Mesodermal cell (in vitro differentiated cells): ENCODE results near the gene RTN4RL1.

Experiments used
- H3K27ac ChIP-seq: 2 replicates; pipeline ENCODE4 v1.7.0; 2013; ENCODE audit warnings: mild to moderate bottlenecking, low read depth, low read length, moderate library complexity; ENCODE audit not compliant: severe bottlenecking
- H3K36me3 ChIP-seq: 2 replicates; pipeline ENCODE4 v1.7.1; 2013; ENCODE audit warnings: mild to moderate bottlenecking, low read length, moderate library complexity; ENCODE audit not compliant: control insufficient read depth, insufficient read depth
- H3K4me1 ChIP-seq: one replicate; pipeline ENCODE4 v1.7.1; 2013; ENCODE audit warnings: mild to moderate bottlenecking, low read length; ENCODE audit not compliant: insufficient read depth, control insufficient read depth, poor library complexity, severe bottlenecking
- H3K4me3 ChIP-seq: 2 replicates; pipeline ENCODE4 v1.7.0; 2013; ENCODE audit warnings: low read length, control low read depth, mild to moderate bottlenecking; ENCODE audit not compliant: insufficient read depth, poor library complexity, severe bottlenecking; ENCODE audit errors: extremely low read depth
- H3K9me3 ChIP-seq: 2 replicates; pipeline ENCODE4 v1.7.1; 2013; ENCODE audit warnings: mild to moderate bottlenecking, low read length, moderate library complexity; ENCODE audit not compliant: control insufficient read depth
- WGBS, 2 experiments: methylation state at CpG; one replicate each; pipeline ENCODE4 v1.1.5; 2013; ENCODE audit warnings: missing lambda C conversion rate in 2 of 2; ENCODE audit not compliant: insufficient coverage in 2 of 2; 5-methylcytosine and 5-hydroxymethylcytosine counted together

RTN4RL1 gene

GRCh38 chr17:2042933-2043332 is 17.8 kb upstream of the RTN4RL1 start:
- WGBS, 2 experiments: 94 to 96% methylated on average over 3 to 4 of the region's 5 CpGs
- Histone ChIP-seq H3K36me3 (peaks cover 34% of the 10 kb centered on the region), H3K9me3 (no peaks in the 10 kb centered on the region), H3K27ac (peak overlapping the region; percentile 82), H3K4me3 (peak overlapping the region; percentile 76), H3K4me1 (peaks cover 22% of the 10 kb centered on the region)

GRCh38 chr17:2042390-2042847 is 17.3 kb upstream of the RTN4RL1 start:
- peak overlapping the region; percentile 76 for H3K4me3 ChIP-seq
- peak overlapping the region; percentile 82 for H3K27ac ChIP-seq
- 35 to 38% methylated on average over 17 of the region's 17 CpGs for WGBS, 2 experiments
- peaks cover 39% of the 10 kb centered on the region for H3K36me3 ChIP-seq
- no peaks in the 10 kb centered on the region for H3K9me3 ChIP-seq
- H3K4me1 ChIP-seq: peaks cover 22% of the 10 kb centered on the region

- 0% methylated on average over 69 to 90 of the region's 93 CpGs for WGBS, 2 experiments
- H3K9me3 ChIP-seq: no peaks in the 10 kb centered on the region
- H3K36me3 ChIP-seq: peaks cover 40% of the 10 kb centered on the region
- peak within 1 kb of the TSS; percentile 82 for H3K27ac ChIP-seq
- H3K4me3 ChIP-seq: peak within 1 kb of the TSS; percentile 76
- peaks cover 22% of the 10 kb centered on the region for H3K4me1 ChIP-seq
Observed at GRCh38 chr17:2041561-2042389, 16.6 kb upstream of the RTN4RL1 start, which contains the start of gene OVCA2. TSS of gene OVCA2 (plus strand) at chr17:2042022. CDS start at chr17:2042048, 26 bp downstream.

GRCh38 chr17:2040942-2041560 is 15.9 kb upstream of the RTN4RL1 start:
- H3K4me3 ChIP-seq: peak overlapping the region; percentile 76
- no peaks in the 10 kb centered on the region for H3K9me3 ChIP-seq
- H3K27ac ChIP-seq: peak overlapping the region; percentile 76
- WGBS, 2 experiments: 65 to 67% methylated on average over 13 to 15 of the region's 16 CpGs
- peaks cover 22% of the 10 kb centered on the region for H3K4me1 ChIP-seq
- H3K36me3 ChIP-seq: peaks cover 40% of the 10 kb centered on the region

GRCh38 chr17:2040219-2040827 is 15.2 kb upstream of the RTN4RL1 start:
- no peak overlapping the region for H3K4me3 ChIP-seq
- WGBS, 2 experiments: 92 to 96% methylated on average over 6 to 7 of the region's 7 CpGs
- H3K36me3 ChIP-seq: peaks cover 40% of the 10 kb centered on the region
- H3K27ac ChIP-seq: no peak overlapping the region
- no peaks in the 10 kb centered on the region for H3K9me3 ChIP-seq
- H3K4me1 ChIP-seq: peaks cover 22% of the 10 kb centered on the region

GRCh38 chr17:2037155-2037554 is 12.0 kb upstream of the RTN4RL1 start:
- Histone ChIP-seq H3K4me1 (peaks cover 7% of the 10 kb centered on the region), H3K9me3 (no peaks in the 10 kb centered on the region), H3K4me3 (no peak overlapping the region), H3K27ac (no peak overlapping the region), H3K36me3 (peaks cover 26% of the 10 kb centered on the region)
- 85 to 98% methylated on average over 7 to 10 of the region's 10 CpGs for WGBS, 2 experiments

GRCh38 chr17:2035541-2036488 is 10.7 kb upstream of the RTN4RL1 start:
- H3K4me3 ChIP-seq: no peak overlapping the region
- H3K36me3 ChIP-seq: peaks cover 26% of the 10 kb centered on the region
- H3K9me3 ChIP-seq: no peaks in the 10 kb centered on the region
- H3K4me1 ChIP-seq: peaks cover 6% of the 10 kb centered on the region
- no peak overlapping the region for H3K27ac ChIP-seq
- 91 to 98% methylated on average over 21 to 25 of the region's 29 CpGs for WGBS, 2 experiments

GRCh38 chr17:2034806-2035540 is 9.8 kb upstream of the RTN4RL1 start:
- WGBS, 2 experiments: no CpG with 5 or more reads among the region's 9 CpGs
- H3K4me3 ChIP-seq: no peak overlapping the region
- H3K9me3 ChIP-seq: no peaks in the 10 kb centered on the region
- peaks cover 7% of the 10 kb centered on the region for H3K4me1 ChIP-seq
- peaks cover 26% of the 10 kb centered on the region for H3K36me3 ChIP-seq
- H3K27ac ChIP-seq: no peak overlapping the region

GRCh38 chr17:2034157-2034556 is 9.0 kb upstream of the RTN4RL1 start:
- H3K9me3 ChIP-seq: no peaks in the 10 kb centered on the region
- H3K36me3 ChIP-seq: peaks cover 23% of the 10 kb centered on the region
- H3K27ac ChIP-seq: no peak overlapping the region
- no peak overlapping the region for H3K4me3 ChIP-seq
- peaks cover 7% of the 10 kb centered on the region for H3K4me1 ChIP-seq
- WGBS, 2 experiments: 79 to 100% methylated on average over 1 to 4 of the region's 7 CpGs
